SK-N-SH (cell line): Measurements from ENCODE around the gene LRP10. TPM values are rescaled to one million over a fixed set of nuclear protein-coding genes. Genes with fewer than 3 reads are reported as not detected.

Source experiments
- CTCF ChIA-PET: fragments of 300-600, 350-600 bp; formaldehyde crosslinking; extraction: SDS; loops from one replicate; lab custom pipeline; 2021; lab: Yijun Ruan, JAX
- POLR2A ChIA-PET: fragments of 350-600 bp; sonication (Branson Sonifier 250); formaldehyde crosslinking; extraction: SDS; loops from one replicate; lab custom pipeline; 2020; ENCODE audit warnings: antibody characterized with exemption, inconsistent platforms; lab: Yijun Ruan, JAX
- DNase-seq: peaks from one replicate; pipeline ENCODE4 v3.0.0; 2012
- H2AFZ ChIP-seq: fragments of 200-600 bp; sonication (generic); 2 replicates; pipeline ENCODE4 v1.8.1; 2016; ENCODE audit warnings: antibody characterized with exemption, mild to moderate bottlenecking, low read depth
- H3F3A ChIP-seq: fragments of 200-600 bp; sonication (generic); replicated peaks from 2 replicates; pipeline ENCODE3; 2016; ENCODE audit warnings: antibody characterized with exemption, mild to moderate bottlenecking; ENCODE audit not compliant: insufficient read depth
- H3K27ac ChIP-seq, 2 experiments: fragments of 200-500 bp in 1 of 2; fragments of 200-600 bp in 1 of 2; sonication (Bioruptor generic) in 1 of 2; sonication (generic), shearing (Covaris generic) in 1 of 2; 2 replicates each; pipeline versions ENCODE4 v1.5.1 to v1.6.1; 2014 to 2016; ENCODE audit warnings: low read depth in 2 of 2, inconsistent platforms in 1 of 2, low read length in 1 of 2, mild to moderate bottlenecking in 1 of 2, mixed read lengths in 1 of 2
- H3K27me3 ChIP-seq: fragments of 200-600 bp; sonication (generic), shearing (Covaris generic); 2 replicates; pipeline ENCODE4 v1.6.1; 2016; ENCODE audit warnings: mixed run types; ENCODE audit not compliant: insufficient read depth
- H3K36me3 ChIP-seq, 2 experiments: fragments of 200-500 bp in 1 of 2; fragments of 200-600 bp in 1 of 2; sonication (Bioruptor generic) in 1 of 2; sonication (generic) in 1 of 2; replicated peaks in 1 of 2; 2 replicates each; pipeline versions ENCODE3 to v1.5.1; 2014 to 2016; ENCODE audit warnings: low read length in 1 of 2, mild to moderate bottlenecking in 1 of 2; ENCODE audit not compliant: insufficient read depth in 2 of 2, control insufficient read depth in 1 of 2
- H3K4me1 ChIP-seq, 2 experiments: fragments of 200-500 bp in 1 of 2; fragments of 200-600 bp in 1 of 2; sonication (Bioruptor generic) in 1 of 2; sonication (generic), shearing (Covaris generic) in 1 of 2; 2 replicates each; pipeline versions ENCODE4 v1.5.1 to v1.6.1; 2014 to 2016; ENCODE audit warnings: low read depth in 1 of 2, low read length in 1 of 2, mixed run types in 1 of 2; ENCODE audit not compliant: insufficient read depth in 2 of 2, control insufficient read depth in 1 of 2
- H3K4me2 ChIP-seq: fragments of 200-600 bp; sonication (generic), shearing (Covaris generic); 2 replicates; pipeline ENCODE4 v1.6.1; 2017; ENCODE audit warnings: mixed run types
- H3K4me3 ChIP-seq, 2 experiments: fragments of 200-500 bp in 1 of 2; fragments of 200-600 bp in 1 of 2; sonication (Bioruptor generic) in 1 of 2; sonication (generic), shearing (Covaris generic) in 1 of 2; 2 replicates each; pipeline versions ENCODE4 v1.5.1 to v1.8.1; 2014 to 2016; ENCODE audit warnings: low read depth in 2 of 2, inconsistent platforms in 1 of 2, low read length in 1 of 2, mild to moderate bottlenecking in 1 of 2, mixed read lengths in 1 of 2, moderate library complexity in 1 of 2
- H3K79me2 ChIP-seq: fragments of 200-600 bp; sonication (generic); 2 replicates; pipeline ENCODE4 v1.8.1; 2017; ENCODE audit warnings: mild to moderate bottlenecking; ENCODE audit not compliant: insufficient read depth
- H3K9ac ChIP-seq: fragments of 200-600 bp; sonication (generic); 2 replicates; pipeline ENCODE4 v1.6.1; 2017; ENCODE audit warnings: mixed run types
- H3K9me2 ChIP-seq: fragments of 200-600 bp; sonication (generic); 2 replicates; pipeline ENCODE4 v1.6.1; 2017; ENCODE audit warnings: mixed run types
- H3K9me3 ChIP-seq: fragments of 200-600 bp; sonication (generic); 2 replicates; pipeline ENCODE4 v1.6.1; 2017; ENCODE audit warnings: mixed run types, mild to moderate bottlenecking, moderate library complexity
- H4K20me1 ChIP-seq: fragments of 200-600 bp; sonication (generic); 2 replicates; pipeline ENCODE4 v1.6.1; 2017; ENCODE audit warnings: mild to moderate bottlenecking, mixed run types; ENCODE audit not compliant: insufficient read depth
- CHD2 ChIP-seq: fragments of 150-350 bp; IDR thresholded peaks from 2 replicates; pipeline ENCODE4 v1.6.1; 2018; ENCODE audit warnings: low read length; ENCODE audit not compliant: partially characterized antibody
- CTCF ChIP-seq: fragments of 200-600 bp; sonication (generic); IDR thresholded peaks from 2 replicates; pipeline ENCODE4 v1.6.1; 2017; ENCODE audit warnings: antibody characterized with exemption, mild to moderate bottlenecking, moderate library complexity
- ELF1 ChIP-seq: IDR thresholded peaks from 2 replicates; pipeline ENCODE4 v1.4.0; 2012
- EP300 ChIP-seq, 2 experiments: IDR thresholded peaks; 2 replicates each; pipeline versions ENCODE4 v1.4.0 to v1.6.1; 2012; ENCODE audit warnings: borderline replicate concordance in 1 of 2, low read depth in 1 of 2, low read length in 1 of 2
- FOSL2 ChIP-seq: IDR thresholded peaks from 2 replicates; pipeline ENCODE4 v1.4.0; 2012; ENCODE audit warnings: low read depth, mild to moderate bottlenecking, moderate library complexity, borderline replicate concordance
- FOXM1 ChIP-seq: IDR thresholded peaks from 2 replicates; pipeline ENCODE4 v1.4.0; 2012; ENCODE audit warnings: low read depth, mild to moderate bottlenecking
- GABPA ChIP-seq: IDR thresholded peaks from 2 replicates; pipeline ENCODE4 v1.4.0; 2012; ENCODE audit warnings: low read depth, mild to moderate bottlenecking
- IRF3 ChIP-seq: fragments of 150-350 bp; IDR thresholded peaks from 2 replicates; pipeline ENCODE4 v1.6.1; 2016; ENCODE audit warnings: mild to moderate bottlenecking, low read depth, low read length
- JUND ChIP-seq: IDR thresholded peaks from 2 replicates; pipeline ENCODE4 v1.4.0; 2012
- NFIC ChIP-seq: IDR thresholded peaks from 2 replicates; pipeline ENCODE4 v1.4.0; 2012; ENCODE audit warnings: borderline replicate concordance
- PBX3 ChIP-seq: IDR thresholded peaks from 2 replicates; pipeline ENCODE4; 2012
- POLR2AphosphoS5 ChIP-seq: IDR thresholded peaks from 2 replicates; pipeline ENCODE4 v1.6.1; 2012; ENCODE audit warnings: low read depth, low read length
- RCOR1 ChIP-seq: fragments of 150-350 bp; IDR thresholded peaks from 2 replicates; pipeline ENCODE4 v1.6.1; 2017; ENCODE audit warnings: antibody characterized with exemption, low read length
- RXRA ChIP-seq: IDR thresholded peaks from 2 replicates; pipeline ENCODE4 v1.4.0; 2012; ENCODE audit warnings: low read depth, mild to moderate bottlenecking, borderline replicate concordance
- TCF12 ChIP-seq: IDR thresholded peaks from 2 replicates; pipeline ENCODE4 v1.4.0; 2012
- TEAD4 ChIP-seq: IDR thresholded peaks from 2 replicates; pipeline ENCODE4 v1.4.0; 2012; ENCODE audit warnings: mild to moderate bottlenecking, borderline replicate concordance; ENCODE audit not compliant: insufficient read depth
- USF1 ChIP-seq: IDR thresholded peaks from 2 replicates; pipeline ENCODE4 v1.4.0; 2012; ENCODE audit warnings: low read depth, borderline replicate concordance
- YY1 ChIP-seq: IDR thresholded peaks from 2 replicates; pipeline ENCODE4 v1.4.0; 2012; ENCODE audit warnings: low read depth, mild to moderate bottlenecking
- ZBTB33 ChIP-seq: IDR thresholded peaks from 2 replicates; pipeline ENCODE4 v1.4.0; 2012; ENCODE audit warnings: low read depth, borderline replicate concordance
- WGBS: methylation state at CpG from one replicate; pipeline ENCODE4 v1.1.6; 2017; ENCODE audit warnings: low lambda C conversion rate; 5-methylcytosine and 5-hydroxymethylcytosine counted together
- polyA plus RNA-seq, 3 experiments: library from polyadenylated mRNA; depleted of rRNA; stranded (reverse); fragments of >200 nt; gene quantifications; 2 replicates each; pipeline ENCODE4 v1.2.3, GENCODE V29; 2012

Gene LRP10
- polyA plus RNA-seq, 1 of the 3 experiments (the other 2 are of a cell fraction), result 117 TPM

- TF ChIP-seq PBX3 (no peak), NFIC (no peak), GABPA (no peak), YY1 (no peak), TCF12 (no peak), CTCF (no peak), JUND (no peak)
- TF ChIP-seq, all 33 proteins: peak for 0
Measured at GRCh38 chr14:22843123-22843925, 28.2 kb upstream of the LRP10 start (continued).

- Histone ChIP-seq H3K36me3 (peaks cover 0 to 9% of the 10 kb centered on the region in 2 experiments), H3K4me2 (no peak overlapping the region), H2AFZ (no peak overlapping the region), H3K27me3 (no peaks in the 10 kb centered on the region), H3K79me2 (peaks cover 12% of the 10 kb centered on the region), H3K27ac (no peak overlapping the region), H3K4me1 (peaks cover 19 to 20% of the 10 kb centered on the region in 2 experiments), H3K4me3 (no peak overlapping the region), H3F3A (peaks cover 8% of the 10 kb centered on the region), H4K20me1 (no peaks in the 10 kb centered on the region), H3K9me3 (no peaks in the 10 kb centered on the region), H3K9me2 (no peaks in the 10 kb centered on the region), H3K9ac (no peak overlapping the region)
- ChIA-PET POLR2A (interaction anchor here (1.4 kb wide), 1 partner anchor 10 kb away, joined by 3 read pairs; no protein-coding TSS in a partner anchor), CTCF (interaction anchor here (1.0 to 1.3 kb wide), 3 partner anchors 9 to 28 kb away, joined by 3 to 4 read pairs (median 3); no protein-coding TSS in a partner anchor)
- TF ChIP-seq TEAD4 (no peak), IRF3 (no peak), EP300 (IDR thresholded peaks at IDR 0.05; ENCODE audit: borderline replicate concordance in 1 of 2, low read depth in 1 of 2, low read length in 1 of 2) (no peak), POLR2AphosphoS5 (no peak), FOSL2 (no peak), ELF1 (no peak), FOXM1 (no peak), RCOR1 (no peak), RXRA (no peak), ZBTB33 (no peak), CHD2 (no peak), USF1 (no peak)
- DNase-seq, result no peak
- WGBS, result 89% methylated on average over 13 of the region's 22 CpGs
Measured at GRCh38 chr14:22844221-22845102, 27.1 kb upstream of the LRP10 start.
